ENCODE results near the gene PRODH.

Gene PRODH

DNA sequence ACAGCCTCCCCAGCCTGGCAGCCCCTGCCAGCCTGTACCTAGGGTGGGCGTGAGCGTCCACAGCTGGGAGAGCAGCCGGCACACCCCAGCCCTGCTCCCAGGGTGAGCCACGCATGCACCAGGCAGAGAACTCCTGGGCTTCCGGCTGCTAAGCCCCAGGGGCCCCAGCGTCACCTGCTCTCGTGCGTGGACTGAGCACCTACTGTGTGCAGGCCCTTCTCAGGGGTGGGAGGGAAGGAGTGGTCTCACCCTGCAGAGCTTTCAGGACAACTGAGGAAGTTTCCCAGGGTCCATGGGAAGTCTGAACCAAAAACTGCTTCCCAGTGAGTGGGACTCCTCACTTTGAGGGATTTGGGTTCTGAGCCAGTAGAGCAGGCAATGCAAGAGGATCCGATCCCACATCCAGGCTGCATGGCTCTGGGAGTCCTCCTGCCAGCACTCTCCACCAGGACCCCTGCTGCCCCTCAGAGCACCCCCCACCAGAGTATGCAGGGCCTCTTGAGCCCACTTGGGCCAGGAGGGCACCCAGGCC lies 47.1 kb upstream of the PRODH start:
- TF ChIP-seq, protein P1, sequence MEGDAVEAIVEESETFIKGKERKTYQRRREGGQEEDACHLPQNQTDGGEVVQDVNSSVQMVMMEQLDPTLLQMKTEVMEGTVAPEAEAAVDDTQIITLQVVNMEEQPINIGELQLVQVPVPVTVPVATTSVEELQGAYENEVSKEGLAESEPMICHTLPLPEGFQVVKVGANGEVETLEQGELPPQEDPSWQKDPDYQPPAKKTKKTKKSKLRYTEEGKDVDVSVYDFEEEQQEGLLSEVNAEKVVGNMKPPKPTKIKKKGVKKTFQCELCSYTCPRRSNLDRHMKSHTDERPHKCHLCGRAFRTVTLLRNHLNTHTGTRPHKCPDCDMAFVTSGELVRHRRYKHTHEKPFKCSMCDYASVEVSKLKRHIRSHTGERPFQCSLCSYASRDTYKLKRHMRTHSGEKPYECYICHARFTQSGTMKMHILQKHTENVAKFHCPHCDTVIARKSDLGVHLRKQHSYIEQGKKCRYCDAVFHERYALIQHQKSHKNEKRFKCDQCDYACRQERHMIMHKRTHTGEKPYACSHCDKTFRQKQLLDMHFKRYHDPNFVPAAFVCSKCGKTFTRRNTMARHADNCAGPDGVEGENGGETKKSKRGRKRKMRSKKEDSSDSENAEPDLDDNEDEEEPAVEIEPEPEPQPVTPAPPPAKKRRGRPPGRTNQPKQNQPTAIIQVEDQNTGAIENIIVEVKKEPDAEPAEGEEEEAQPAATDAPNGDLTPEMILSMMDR (conservative IDR thresholded peaks at IDR 0.05; ENCODE audit: low read length), result no peak
- TF ChIP-seq EZH2phosphoT487 (IDR thresholded peaks at IDR 0.05; ENCODE audit: borderline replicate concordance), result no peak
- Histone ChIP-seq H3K9me2 (replicated peaks; ENCODE audit: low read depth, low read length) (no peaks in the 10 kb centered on the region), H2AFZ (ENCODE audit: low read length) (no peak overlapping the region), H3K4me3 (ENCODE audit: low read length, poor library complexity, severe bottlenecking) (no peak overlapping the region), H3K9ac (ENCODE audit: low read depth, low read length, poor library complexity, severe bottlenecking) (no peak overlapping the region), H4K20me1 (ENCODE audit: insufficient read depth, low read length, poor library complexity, severe bottlenecking) (no peaks in the 10 kb centered on the region), H3K27me3 (ENCODE audit: insufficient read depth, low read length, poor library complexity, severe bottlenecking) (no peaks in the 10 kb centered on the region), H3K36me3 (ENCODE audit: insufficient read depth, low read length) (no peaks in the 10 kb centered on the region), H3K79me2 (ENCODE audit: insufficient read depth, low read length) (no peaks in the 10 kb centered on the region), H3F3A (ENCODE audit: low read depth) (no peaks in the 10 kb centered on the region), H3K4me1 (ENCODE audit: insufficient read depth, low read length, poor library complexity, severe bottlenecking) (no peaks in the 10 kb centered on the region), H3K4me2 (ENCODE audit: low read depth, low read length, poor library complexity, severe bottlenecking) (no peak overlapping the region), H3K9me3 (ENCODE audit: insufficient read depth, low read depth, low read length) (no peaks in the 10 kb centered on the region)

DNA sequence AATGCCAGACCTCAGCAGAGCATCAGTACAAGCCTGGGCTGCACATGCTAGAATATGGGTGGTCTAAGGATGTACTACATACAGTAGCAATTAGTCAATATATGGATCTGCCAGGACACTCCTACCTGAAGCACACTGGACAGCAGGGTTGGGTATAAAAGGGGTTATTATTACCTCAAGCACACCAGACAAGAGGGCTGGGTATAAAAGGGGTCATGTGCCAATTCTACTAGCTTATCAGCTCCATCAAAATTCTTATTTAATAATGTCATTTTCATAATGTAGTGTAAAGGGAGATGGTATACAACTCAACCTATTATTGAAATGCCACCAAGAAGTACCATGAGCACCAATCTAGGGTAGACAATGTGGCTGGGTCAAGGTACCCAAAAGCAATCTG lies 44.7 kb upstream of the PRODH start:
- Histone ChIP-seq H3K4me3 (ENCODE audit: low read length, poor library complexity, severe bottlenecking) (no peak overlapping the region), H3K9ac (ENCODE audit: low read depth, low read length, poor library complexity, severe bottlenecking) (no peak overlapping the region), H3K27me3 (ENCODE audit: insufficient read depth, low read length, poor library complexity, severe bottlenecking) (no peaks in the 10 kb centered on the region), H3K4me1 (ENCODE audit: insufficient read depth, low read length, poor library complexity, severe bottlenecking) (no peaks in the 10 kb centered on the region), H3K36me3 (ENCODE audit: insufficient read depth, low read length) (no peaks in the 10 kb centered on the region), H2AFZ (ENCODE audit: low read length) (no peak overlapping the region), H3K9me2 (replicated peaks; ENCODE audit: low read depth, low read length) (no peaks in the 10 kb centered on the region), H3F3A (ENCODE audit: low read depth) (no peaks in the 10 kb centered on the region), H4K20me1 (ENCODE audit: insufficient read depth, low read length, poor library complexity, severe bottlenecking) (no peaks in the 10 kb centered on the region), H3K9me3 (ENCODE audit: insufficient read depth, low read depth, low read length) (no peaks in the 10 kb centered on the region), H3K79me2 (ENCODE audit: insufficient read depth, low read length) (no peaks in the 10 kb centered on the region), H3K4me2 (ENCODE audit: low read depth, low read length, poor library complexity, severe bottlenecking) (no peak overlapping the region)
- TF ChIP-seq, protein P1 (conservative IDR thresholded peaks at IDR 0.05; ENCODE audit: low read length), result no peak
- TF ChIP-seq EZH2phosphoT487 (IDR thresholded peaks at IDR 0.05; ENCODE audit: borderline replicate concordance), result no peak

DNA sequence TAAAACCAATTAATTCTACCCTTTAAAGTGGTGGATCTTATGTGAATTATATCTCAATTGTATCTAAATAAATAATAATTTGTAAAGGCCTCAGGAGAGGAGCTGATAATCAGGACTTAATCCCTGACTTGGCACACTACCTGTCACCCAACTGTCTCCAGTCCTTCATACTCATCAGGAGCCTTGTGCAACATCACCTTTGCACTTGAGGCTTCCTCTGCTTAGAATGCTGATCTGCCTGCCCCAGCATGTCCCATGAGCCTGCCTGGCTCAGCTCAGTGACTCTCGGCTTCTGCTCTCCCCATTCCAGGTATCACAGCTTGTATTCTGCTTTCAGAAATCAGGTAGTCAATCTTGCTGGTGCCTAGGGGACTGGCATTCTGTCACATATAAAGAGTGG lies 43.9 kb upstream of the PRODH start:
- Histone ChIP-seq H3K9me3 (ENCODE audit: insufficient read depth, low read depth, low read length) (no peaks in the 10 kb centered on the region), H3K9ac (ENCODE audit: low read depth, low read length, poor library complexity, severe bottlenecking) (no peak overlapping the region), H3K4me3 (ENCODE audit: low read length, poor library complexity, severe bottlenecking) (no peak overlapping the region), H4K20me1 (ENCODE audit: insufficient read depth, low read length, poor library complexity, severe bottlenecking) (no peaks in the 10 kb centered on the region), H2AFZ (ENCODE audit: low read length) (no peak overlapping the region), H3K79me2 (ENCODE audit: insufficient read depth, low read length) (no peaks in the 10 kb centered on the region), H3K27me3 (ENCODE audit: insufficient read depth, low read length, poor library complexity, severe bottlenecking) (no peaks in the 10 kb centered on the region), H3K36me3 (ENCODE audit: insufficient read depth, low read length) (no peaks in the 10 kb centered on the region), H3K9me2 (replicated peaks; ENCODE audit: low read depth, low read length) (no peaks in the 10 kb centered on the region), H3K4me1 (ENCODE audit: insufficient read depth, low read length, poor library complexity, severe bottlenecking) (no peaks in the 10 kb centered on the region), H3F3A (ENCODE audit: low read depth) (no peaks in the 10 kb centered on the region), H3K4me2 (ENCODE audit: low read depth, low read length, poor library complexity, severe bottlenecking) (no peak overlapping the region)
- TF ChIP-seq, protein P1 (conservative IDR thresholded peaks at IDR 0.05; ENCODE audit: low read length), result no peak
- no peak for TF ChIP-seq EZH2phosphoT487 (IDR thresholded peaks at IDR 0.05; ENCODE audit: borderline replicate concordance)

Data from Loucy (cell line).